Measurements from ENCODE around the gene SNAPIN.
"Not testable (repeated sequence)": the region's sequence is repeated elsewhere in the genome, so short reads cannot be mapped to it uniquely, and the experiment has no call there.

The SNAPIN gene

DNA sequence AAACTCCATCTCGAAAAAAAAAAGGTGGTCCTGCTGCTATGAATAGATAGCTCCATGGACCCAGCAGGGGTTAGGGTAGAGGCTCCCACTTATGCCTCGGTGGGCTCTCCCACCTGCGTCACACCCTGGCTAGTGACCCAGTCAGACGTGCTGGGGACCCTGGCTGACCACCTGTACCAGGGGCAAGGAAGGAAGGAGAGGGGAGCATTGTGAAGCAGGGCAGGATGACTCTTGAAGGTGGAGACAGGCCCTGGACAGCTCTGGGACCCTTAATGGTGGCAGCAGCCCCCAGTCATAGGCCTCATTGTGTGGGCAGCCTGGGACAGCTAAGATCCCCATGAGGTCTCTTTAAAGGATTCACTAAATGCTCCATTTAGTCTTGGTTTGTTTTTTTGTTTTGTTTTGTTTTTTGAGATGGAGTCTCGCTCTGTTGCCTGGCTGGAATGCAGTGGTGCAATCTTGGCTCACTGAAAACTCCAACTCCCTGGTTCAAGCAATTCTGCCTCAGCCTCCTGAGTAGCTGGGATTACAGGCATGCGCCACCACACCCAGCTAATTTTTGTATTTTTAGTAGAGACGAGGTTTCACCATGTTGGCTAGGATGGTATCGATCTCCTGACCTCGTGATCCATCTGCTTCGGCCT, 10.4 kb upstream of the SNAPIN start:
- no peak for DNase-seq

GRCh38 chr1:153649137-153649862, 9.2 kb upstream of the SNAPIN start:
- DNase-seq: no peak

DNA sequence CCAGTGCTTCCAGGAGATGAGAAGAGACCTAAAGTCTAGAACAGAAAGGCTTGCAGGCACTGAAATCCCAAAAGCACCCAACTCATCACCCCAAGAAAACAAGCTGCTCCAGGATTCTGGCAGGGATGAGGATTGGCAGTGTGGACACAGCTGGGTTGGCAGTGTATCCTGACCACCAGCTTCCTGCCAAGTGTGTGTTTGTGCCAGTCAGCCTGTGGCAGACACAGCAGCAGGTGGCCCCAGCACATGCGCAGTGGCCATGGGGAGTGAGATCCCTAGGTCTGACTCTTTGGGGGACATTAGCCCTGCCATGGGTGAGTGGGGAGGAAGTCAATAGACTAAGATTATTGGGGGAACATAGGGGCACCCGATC, 8.7 kb upstream of the SNAPIN start:
- no peak for DNase-seq

DNA sequence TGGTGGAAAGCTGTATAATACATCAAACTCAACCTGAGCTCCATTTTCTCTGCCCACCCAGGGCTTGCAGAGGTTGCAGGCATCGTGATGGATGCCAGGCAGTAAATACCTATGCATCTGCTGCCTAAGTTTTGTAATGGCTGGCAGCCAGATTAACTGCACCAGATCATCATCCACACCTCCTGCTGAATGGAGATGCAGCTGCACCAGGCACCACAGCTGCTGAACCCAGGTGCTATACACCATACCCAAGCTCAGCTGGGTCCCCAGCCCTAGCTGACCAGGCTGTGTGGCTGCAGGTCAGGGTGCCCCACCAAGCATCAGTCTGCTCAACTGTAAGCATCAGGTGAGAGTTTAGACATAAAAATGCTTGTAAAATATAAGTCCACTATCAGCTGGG, 6.7 kb upstream of the SNAPIN start:
- DNase-seq: no peak

DNA sequence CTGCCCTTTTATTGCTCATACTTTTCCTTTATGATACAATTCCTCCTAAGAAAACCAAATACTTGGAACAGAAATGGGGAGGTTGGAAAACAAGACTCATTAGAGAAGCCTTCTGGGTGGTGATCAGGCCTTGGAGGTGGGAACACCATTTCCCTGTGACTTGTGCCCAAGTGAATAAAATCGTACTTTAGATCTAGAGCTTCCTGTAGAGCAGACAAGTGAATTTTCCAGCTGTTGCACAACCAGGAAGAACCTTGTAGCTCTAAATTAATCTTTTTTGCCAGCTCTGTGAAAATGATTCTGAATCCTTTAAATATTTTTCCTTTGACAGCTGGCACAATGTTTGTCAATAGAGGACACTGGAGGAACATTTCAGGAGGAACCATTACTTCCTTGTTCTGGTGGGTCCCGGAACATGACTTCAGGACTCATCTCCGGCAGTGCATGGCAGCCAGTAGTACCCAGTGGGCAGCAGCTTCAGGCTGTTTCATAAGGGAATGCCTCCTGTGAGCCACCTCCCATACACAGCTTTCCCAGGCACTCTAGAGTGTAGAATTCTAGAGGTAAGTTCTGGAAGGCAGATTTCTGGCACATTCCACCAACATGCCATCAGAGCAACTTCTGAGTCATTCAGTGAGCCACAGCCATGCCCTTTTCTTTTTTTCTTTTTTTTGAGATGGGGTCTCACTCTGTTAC, 5.5 kb upstream of the SNAPIN start:
- peak; percentile 44 for DNase-seq

- no peak for DNase-seq
Observed at GRCh38 chr1:153655333-153655732, 3.2 kb upstream of the SNAPIN start.

- no peak for DNase-seq
Observed at GRCh38 chr1:153659175-153659534, 652 bp downstream of the SNAPIN start.

- no peak for DNase-seq
Observed at GRCh38 chr1:153659656-153660055, 1.2 kb downstream of the SNAPIN start.

DNA sequence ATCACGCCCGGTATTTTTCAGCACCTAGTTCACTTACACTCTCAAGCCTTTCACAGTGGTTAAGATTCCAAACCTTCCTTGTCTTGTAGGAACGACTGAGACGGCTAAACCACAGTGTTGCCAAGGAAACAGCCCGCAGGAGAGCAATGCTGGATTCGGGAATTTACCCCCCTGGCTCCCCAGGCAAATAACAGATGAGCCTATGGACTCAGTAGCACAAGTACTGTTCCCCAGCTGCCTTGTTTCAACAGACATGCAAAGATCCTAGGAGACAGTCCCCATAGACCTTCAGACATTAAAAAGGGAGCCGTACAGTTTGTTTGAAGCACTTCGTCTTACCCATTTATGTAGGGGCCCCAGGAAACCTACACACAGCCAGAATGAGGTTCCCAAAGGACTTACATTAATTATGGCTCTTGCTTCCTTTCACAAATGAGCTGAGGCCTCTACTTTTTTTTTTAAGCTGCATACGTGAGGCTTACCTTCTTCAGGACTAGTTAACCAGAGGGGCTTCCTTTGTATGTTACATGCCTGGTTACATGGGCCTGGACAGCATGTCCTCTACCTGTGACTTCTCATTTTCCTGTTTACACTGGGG, 2.7 kb downstream of the SNAPIN start:
- DNase-seq: peak; percentile 28

DNA sequence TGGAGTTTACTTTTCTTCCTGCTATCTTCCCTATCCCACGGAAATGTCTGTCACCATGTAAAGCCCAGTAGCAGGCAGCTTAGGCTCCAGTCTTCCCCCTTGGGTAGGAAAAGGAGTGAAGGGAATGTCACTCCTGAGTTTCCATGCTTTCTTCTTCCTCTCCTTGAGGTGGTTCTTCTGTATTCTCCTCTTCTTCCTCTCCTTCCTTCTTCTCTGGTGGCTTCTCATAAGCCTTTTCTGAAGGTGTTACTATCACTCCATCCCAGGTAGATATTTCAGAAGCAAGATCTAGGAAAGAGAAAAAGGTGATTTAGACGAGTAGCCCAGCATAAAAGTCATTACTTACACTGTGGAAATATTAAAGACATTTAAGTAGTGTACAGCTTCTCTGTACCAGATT, 3.8 kb downstream of the SNAPIN start:
- DNase-seq: no peak

DNA sequence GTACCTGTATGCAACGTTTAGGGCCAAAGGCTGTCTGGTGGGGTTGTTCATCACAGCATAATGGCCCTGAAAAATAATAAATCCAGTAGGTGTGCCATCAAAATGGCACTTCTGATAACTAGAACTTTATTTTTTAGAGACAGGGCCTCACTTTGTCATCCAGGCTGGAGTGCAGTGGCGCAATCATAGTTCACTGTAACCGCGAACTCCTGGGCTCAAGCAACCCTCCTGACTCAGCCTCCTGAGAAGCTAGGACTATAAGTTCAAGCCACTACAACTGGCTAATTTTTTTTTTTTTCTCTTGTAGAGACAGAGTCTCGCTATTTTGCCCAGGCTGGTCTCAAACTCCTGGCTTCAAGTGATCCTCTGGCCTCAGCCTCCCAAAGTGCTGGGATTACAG, 4.7 kb downstream of the SNAPIN start:
- peak; percentile 23 for DNase-seq

DNA sequence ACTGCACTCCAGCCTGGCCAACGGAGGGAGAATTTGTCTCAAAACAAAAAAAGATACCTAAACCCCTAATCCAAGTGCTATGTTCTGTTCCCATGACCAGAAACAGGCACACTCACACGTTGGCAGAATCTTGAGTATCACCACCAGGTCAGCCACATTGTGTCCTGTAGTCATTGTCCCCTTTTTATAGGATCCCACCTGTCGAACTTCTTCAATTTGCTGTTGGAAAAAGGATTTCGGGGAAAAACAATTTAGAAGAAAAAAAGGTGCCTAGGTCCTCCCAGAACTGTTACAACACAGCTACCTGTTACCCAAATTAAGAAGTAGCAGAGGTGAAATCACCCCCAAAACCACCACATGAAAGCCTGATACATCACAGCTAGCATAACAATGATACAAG, 8.9 kb downstream of the SNAPIN start:
- DNase-seq: no peak

DNA sequence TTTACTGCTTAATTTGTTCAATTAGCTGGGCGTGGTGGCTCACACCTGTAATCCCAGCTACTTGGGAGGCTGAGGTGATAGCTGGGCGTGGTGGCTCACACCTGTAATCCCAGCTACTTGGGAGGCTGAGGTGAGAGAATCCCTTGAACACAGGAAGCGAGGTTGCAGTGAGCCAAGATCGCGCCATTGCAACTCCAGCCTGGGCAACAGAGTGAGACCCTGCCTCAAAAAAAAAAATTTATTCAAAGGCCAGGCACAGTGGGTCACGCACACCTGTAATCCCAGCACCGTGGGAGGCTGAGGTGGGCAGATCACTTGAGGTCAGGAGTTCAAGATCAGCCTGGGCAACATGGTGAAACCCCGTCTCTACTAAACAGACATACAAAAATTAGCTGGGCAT, 10.2 kb downstream of the SNAPIN start:
- not testable (repeated sequence) for DNase-seq

DNA sequence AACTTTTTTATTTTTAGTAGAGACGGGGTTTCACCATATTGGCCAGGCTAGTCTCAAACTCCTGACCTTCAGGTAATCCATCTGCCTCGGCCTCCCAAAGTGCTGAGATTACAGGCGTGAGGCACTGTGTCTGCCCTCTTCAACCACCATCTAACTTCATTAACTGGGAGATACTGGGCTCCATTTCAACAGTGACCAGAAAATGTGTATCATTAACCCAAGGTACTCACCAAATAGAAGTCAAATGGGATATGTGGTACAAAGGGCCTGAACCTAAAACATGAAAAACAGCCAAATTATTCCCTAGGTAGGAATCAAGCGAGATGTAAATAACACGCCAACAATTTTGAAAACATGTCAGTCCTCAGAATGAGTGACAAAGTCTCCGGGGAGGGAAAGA, 11.1 kb downstream of the SNAPIN start:
- no peak for DNase-seq

GRCh38 chr1:153670257-153670858, 11.9 kb downstream of the SNAPIN start:
- DNase-seq: no peak

DNA sequence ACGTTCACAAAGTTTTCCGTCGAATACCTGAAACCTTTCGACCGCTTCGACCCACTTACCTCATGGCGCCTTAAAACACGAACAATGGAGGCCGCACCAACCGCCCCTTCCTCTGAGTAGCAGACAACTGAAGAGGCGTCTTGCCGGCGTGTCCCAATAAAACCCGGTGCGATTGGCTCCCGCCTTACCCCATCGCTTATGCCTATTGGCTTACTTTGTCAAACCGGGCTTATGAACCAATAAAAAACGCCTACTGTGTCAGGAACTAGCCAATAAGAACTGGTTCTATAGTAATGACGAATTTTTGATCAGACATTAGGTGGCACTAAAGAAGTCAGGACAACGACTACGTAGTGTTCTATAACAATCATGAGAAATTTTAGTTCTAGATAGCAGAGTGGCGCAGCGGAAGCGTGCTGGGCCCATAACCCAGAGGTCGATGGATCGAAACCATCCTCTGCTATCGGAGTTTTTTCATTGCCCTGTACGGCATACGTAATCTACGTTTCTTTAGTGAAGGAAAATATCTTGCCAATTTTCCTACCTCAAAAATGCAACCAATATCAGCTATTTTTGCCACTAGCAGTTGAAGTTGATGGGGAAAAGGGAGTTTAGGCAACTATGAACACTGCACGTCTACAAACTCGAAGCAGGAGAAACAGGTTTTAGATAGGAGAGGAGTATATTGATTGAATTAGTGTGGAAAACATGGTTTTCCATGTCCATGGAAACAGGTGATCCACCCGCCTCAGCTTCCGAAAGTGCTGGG, 12.5 kb downstream of the SNAPIN start, which contains the start of gene ILF2:
TSS of gene ILF2 (minus strand) at position 135 of the 769 bp plus-strand sequence. CDS start at position 64, 71 bp downstream.
- DNase-seq: peak; percentile 100

DNA sequence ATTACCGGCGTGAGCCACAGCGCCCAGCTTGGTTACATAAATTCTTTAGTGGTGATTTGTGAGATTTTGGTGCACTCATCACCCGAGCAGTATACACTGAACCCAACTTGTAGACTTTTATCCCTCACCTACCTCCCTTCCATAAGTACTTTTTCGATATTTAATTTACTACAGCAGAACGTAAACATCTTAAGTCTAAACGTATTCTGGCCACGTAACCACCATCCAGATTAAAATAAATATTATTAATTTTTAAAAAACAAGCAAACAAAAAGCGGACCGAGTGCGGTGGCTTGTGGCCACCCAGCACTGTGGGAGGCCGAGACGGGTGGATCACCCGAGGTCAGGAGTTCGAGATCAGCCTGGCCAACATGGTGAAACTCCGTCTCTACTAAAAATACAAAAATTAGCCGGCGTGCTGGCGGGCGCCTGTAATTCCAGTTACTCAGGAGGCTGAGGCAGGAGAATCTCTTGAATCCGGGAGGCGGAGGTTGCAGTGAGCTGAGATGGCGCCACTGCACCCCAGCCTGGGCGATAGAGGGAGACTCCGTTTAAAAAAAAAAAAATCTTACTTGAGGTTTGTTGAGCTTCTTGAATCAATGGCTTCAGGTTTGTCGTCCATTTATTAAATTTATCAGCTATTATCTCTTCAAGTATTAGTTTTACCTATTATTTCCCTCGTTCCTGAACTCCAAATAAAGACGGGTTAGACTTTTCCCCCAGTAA, 13.3 kb downstream of the SNAPIN start:
- DNase-seq: not testable (repeated sequence)

DNA sequence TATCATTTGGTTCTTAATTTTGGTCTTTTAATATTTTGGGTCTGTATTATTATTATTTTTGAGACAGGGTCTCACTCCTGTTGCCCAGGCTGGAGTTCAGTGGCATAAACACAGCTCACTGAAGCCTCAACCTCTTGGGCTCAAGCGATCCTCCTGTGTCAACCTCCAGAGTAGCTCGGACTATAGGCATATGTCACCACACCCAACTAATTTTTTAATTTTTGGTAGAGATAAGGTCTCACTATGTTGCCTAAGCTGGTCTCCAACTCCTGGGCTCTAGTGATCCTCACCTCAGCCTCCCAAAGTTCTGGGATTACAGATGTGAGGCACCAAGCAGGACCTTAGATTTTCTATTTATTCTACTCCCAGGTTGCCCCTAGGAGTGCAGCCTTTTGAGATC, 15.0 kb downstream of the SNAPIN start:
- no peak for DNase-seq

DNA sequence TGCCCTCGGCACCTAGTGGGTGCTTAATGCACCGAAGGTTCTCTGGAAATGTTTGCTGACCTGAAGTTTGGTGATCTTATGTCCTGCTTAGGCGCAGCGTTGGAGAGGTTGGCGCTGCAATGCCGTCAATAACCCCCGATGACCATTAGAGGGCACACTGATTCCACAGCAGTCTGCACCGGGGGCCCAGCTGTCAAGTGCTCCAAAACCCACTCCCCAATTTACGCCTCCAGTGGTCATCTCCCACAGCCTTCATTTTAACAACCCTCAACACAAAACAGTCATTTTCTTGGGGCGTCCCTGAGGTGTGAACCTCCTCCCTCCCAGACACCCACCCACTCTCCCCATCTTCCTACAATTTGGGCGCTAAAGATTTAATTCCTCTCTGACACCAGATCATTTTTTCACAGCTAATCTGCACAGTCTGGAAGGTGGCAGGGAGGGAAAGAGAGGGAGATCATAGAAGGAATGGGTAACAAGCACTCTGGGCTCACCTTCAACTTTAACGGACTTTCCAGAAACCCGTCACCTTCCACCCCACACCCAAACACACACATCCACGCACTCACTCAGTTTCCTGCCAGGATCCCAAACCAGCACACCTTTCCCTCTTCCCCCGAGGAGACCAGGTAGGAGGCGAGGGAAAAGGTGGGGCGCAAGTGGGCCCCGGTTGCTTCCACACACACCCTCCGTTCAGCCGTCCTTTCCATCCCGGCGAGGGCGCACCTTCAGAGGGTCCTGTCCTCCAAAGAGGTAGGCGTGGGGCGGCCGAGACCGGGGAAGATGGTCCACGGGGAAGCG, 19.4 kb downstream of the SNAPIN start:
- peak; percentile 25 for DNase-seq

DNA sequence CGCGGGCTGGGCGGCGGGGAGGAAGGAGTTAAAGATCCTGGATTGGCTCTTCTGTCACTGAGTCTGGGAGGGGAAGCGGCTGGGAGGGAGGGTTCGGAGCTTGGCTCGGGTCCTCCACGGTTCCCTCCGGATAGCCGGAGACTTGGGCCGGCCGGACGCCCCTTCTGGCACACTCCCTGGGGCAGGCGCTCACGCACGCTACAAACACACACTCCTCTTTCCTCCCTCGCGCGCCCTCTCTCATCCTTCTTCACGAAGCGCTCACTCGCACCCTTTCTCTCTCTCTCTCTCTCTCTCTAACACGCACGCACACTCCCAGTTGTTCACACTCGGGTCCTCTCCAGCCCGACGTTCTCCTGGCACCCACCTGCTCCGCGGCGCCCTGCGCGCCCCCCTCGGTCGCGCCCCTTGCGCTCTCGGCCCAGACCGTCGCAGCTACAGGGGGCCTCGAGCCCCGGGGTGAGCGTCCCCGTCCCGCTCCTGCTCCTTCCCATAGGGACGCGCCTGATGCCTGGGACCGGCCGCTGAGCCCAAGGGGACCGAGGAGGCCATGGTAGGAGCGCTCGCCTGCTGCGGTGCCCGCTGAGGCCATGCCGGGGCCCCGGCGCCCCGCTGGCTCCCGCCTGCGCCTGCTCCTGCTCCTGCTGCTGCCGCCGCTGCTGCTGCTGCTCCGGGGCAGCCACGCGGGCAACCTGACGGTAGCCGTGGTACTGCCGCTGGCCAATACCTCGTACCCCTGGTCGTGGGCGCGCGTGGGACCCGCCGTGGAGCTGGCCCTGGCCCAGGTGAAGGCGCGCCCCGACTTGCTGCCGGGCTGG, 20.2 kb downstream of the SNAPIN start, which contains the start of gene NPR1:
TSS of gene NPR1 (plus strand) at position 170 of the 818 bp plus-strand sequence. CDS start at position 591, 421 bp downstream.
- DNase-seq: no peak
